ENCODE data around the gene TNIK. TPM values are rescaled to one million over a fixed set of nuclear protein-coding genes. Genes with fewer than 3 reads are reported as not detected.

The TNIK gene
- total RNA-seq, 1 donor from 2014 or later, result 15.5 TPM

GRCh38 chr3:171090321-171090720 is 369.9 kb downstream of the TNIK start:
- Mint-ChIP-seq H3K9me3 (ENCODE audit: unreplicated experiment) (no peaks in the 10 kb centered on the region), H3K4me3 (ENCODE audit: unreplicated experiment) (no peak overlapping the region), H3K4me1 (ENCODE audit: unreplicated experiment) (peaks cover 17% of the 10 kb centered on the region), H3K27ac (ENCODE audit: unreplicated experiment) (no peak overlapping the region), H3K27me3 (ENCODE audit: unreplicated experiment) (no peaks in the 10 kb centered on the region), H3K36me3 (ENCODE audit: unreplicated experiment) (peaks cover 22% of the 10 kb centered on the region)
- no peak for TF ChIP-seq CTCF (IDR thresholded peaks at IDR 0.05)
- DNase-seq (ENCODE audit: extremely low spot score, unreplicated experiment), result no peak

- peaks cover 17% of the 10 kb centered on the region for H3K4me1 Mint-ChIP-seq (ENCODE audit: unreplicated experiment)
- no peak for DNase-seq (ENCODE audit: extremely low spot score, unreplicated experiment)
- H3K27me3 Mint-ChIP-seq (ENCODE audit: unreplicated experiment), result no peaks in the 10 kb centered on the region
- H3K27ac Mint-ChIP-seq (ENCODE audit: unreplicated experiment), result peak overlapping the region; percentile 33
- TF ChIP-seq CTCF (IDR thresholded peaks at IDR 0.05), result no peak
- no peaks in the 10 kb centered on the region for H3K9me3 Mint-ChIP-seq (ENCODE audit: unreplicated experiment)
- H3K36me3 Mint-ChIP-seq (ENCODE audit: unreplicated experiment), result peaks cover 29% of the 10 kb centered on the region
- no peak overlapping the region for H3K4me3 Mint-ChIP-seq (ENCODE audit: unreplicated experiment)
These were observed 371.0 kb downstream of the TNIK start for GRCh38 chr3:171088964-171089754.

GRCh38 chr3:171088496-171088895 is 371.7 kb downstream of the TNIK start:
- Mint-ChIP-seq H3K9me3 (ENCODE audit: unreplicated experiment) (no peaks in the 10 kb centered on the region), H3K4me3 (ENCODE audit: unreplicated experiment) (no peak overlapping the region), H3K4me1 (ENCODE audit: unreplicated experiment) (peaks cover 17% of the 10 kb centered on the region), H3K36me3 (ENCODE audit: unreplicated experiment) (peaks cover 27% of the 10 kb centered on the region), H3K27me3 (ENCODE audit: unreplicated experiment) (no peaks in the 10 kb centered on the region), H3K27ac (ENCODE audit: unreplicated experiment) (no peak overlapping the region)
- no peak for TF ChIP-seq CTCF (IDR thresholded peaks at IDR 0.05)
- DNase-seq (ENCODE audit: extremely low spot score, unreplicated experiment), result no peak

- Mint-ChIP-seq H3K4me1 (ENCODE audit: unreplicated experiment) (peaks cover 17% of the 10 kb centered on the region), H3K27me3 (ENCODE audit: unreplicated experiment) (no peaks in the 10 kb centered on the region), H3K9me3 (ENCODE audit: unreplicated experiment) (no peaks in the 10 kb centered on the region), H3K36me3 (ENCODE audit: unreplicated experiment) (peaks cover 24% of the 10 kb centered on the region), H3K4me3 (ENCODE audit: unreplicated experiment) (no peak overlapping the region), H3K27ac (ENCODE audit: unreplicated experiment) (no peak overlapping the region)
- TF ChIP-seq CTCF (IDR thresholded peaks at IDR 0.05), result no peak
- DNase-seq (ENCODE audit: extremely low spot score, unreplicated experiment), result no peak
These were observed 373.3 kb downstream of the TNIK start for GRCh38 chr3:171086914-171087313.

GRCh38 chr3:171077261-171077660 is 382.9 kb downstream of the TNIK start:
- Mint-ChIP-seq H3K4me1 (ENCODE audit: unreplicated experiment) (peaks cover 2% of the 10 kb centered on the region), H3K27me3 (ENCODE audit: unreplicated experiment) (no peaks in the 10 kb centered on the region), H3K4me3 (ENCODE audit: unreplicated experiment) (no peak overlapping the region), H3K9me3 (ENCODE audit: unreplicated experiment) (no peaks in the 10 kb centered on the region), H3K36me3 (ENCODE audit: unreplicated experiment) (peaks cover 25% of the 10 kb centered on the region), H3K27ac (ENCODE audit: unreplicated experiment) (no peak overlapping the region)
- no peak for DNase-seq (ENCODE audit: extremely low spot score, unreplicated experiment)
- no peak for TF ChIP-seq CTCF (IDR thresholded peaks at IDR 0.05)
